ENCODE data around the gene HSP90B1.

The HSP90B1 gene

DNA sequence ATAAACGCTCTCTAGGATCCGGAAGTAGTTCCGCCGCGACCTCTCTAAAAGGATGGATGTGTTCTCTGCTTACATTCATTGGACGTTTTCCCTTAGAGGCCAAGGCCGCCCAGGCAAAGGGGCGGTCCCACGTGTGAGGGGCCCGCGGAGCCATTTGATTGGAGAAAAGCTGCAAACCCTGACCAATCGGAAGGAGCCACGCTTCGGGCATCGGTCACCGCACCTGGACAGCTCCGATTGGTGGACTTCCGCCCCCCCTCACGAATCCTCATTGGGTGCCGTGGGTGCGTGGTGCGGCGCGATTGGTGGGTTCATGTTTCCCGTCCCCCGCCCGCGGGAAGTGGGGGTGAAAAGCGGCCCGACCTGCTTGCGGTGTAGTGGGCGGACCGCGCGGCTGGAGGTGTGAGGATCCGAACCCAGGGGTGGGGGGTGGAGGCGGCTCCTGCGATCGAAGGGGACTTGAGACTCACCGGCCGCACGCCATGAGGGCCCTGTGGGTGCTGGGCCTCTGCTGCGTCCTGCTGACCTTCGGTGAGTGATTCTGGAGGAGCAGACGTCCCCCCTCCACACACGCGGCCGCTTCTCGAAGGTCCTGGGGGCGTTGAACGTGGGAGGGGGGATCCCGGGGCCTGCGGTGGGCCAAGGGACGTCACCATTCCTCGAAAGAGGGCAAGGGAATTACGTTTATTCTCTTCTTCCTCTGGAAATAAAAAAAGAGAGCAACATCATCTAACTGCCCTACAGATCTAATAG lies at the start of gene HSP90B1:
HSP90B1 (plus strand) TSS at position 377 of the 753 bp plus-strand sequence; CDS start at position 483, 106 bp downstream.
- peak; percentile 100 for DNase-seq

DNA sequence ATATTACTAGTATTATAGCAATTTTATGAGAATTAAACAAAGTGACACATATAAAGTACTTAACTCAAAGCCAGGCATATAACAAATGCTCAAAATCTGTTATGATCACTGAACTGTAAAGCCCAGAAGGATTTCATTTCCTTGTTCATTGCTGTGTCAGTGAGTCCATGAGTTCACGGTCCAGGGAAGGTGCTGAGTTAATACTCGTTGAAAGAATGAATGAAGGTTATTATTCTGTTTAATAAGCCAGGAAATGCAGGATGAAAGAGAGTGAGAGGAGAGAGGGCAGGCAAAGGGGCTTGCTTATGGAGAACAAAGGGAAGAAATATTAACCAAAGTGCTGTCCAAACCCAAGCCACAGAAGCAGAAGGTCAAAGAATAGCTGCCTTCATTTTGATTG lies 48.9 kb upstream of the HSP90B1 start:
- no peak for DNase-seq

DNA sequence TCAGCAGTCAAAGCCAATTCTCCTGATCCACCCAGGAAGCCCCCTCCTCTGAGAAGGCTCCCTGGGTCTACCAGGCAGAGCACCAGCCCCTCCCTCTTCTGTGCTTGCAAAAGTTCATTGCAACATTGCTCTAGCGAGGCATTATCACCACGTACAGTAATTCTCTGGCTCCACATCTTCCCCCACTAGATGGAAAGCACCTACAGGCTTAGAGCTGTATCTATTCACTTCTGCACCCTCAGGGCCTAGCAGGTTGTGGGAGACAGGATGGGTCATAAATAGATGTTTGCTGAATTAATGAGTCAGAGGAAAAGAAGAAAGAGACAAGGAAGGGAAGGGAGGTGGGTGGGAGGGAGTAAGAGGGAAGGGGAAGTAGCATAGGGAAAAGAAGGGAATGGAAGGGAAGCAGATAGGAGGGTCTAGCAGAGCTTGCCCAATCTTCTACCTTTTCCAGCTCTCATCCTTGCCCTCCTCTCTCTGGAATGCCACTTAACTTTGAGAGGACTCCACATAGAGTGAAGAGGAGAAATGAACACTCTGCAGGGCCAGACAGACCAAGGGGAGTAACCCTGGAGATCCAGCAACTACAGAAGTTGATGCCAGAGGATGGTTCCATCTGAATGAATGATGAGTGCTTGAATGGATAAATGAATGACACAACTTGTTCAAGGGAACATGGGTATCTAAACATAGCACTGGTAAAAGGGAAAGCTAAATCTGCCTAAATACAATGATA lies 47.2 kb upstream of the HSP90B1 start:
- no peak for DNase-seq

DNA sequence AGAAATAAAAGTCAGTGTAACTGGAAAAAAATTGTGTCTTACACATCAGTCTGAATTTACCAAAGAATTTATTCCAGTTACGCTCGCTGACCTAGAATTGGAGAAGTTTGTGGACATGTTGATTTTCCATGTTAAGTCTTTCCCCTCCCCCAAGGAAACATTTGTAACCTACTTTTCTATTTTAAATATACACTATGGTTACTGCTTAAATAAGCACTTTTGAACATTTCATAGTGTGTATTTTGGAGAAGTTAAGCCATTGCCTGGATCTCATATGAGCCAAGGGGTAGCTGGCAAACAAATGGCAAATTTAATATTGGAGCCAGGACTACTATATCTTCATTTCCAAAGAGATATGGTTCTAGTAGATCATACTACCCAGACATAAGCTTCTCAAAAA lies 46.3 kb upstream of the HSP90B1 start:
- DNase-seq, result no peak

DNA sequence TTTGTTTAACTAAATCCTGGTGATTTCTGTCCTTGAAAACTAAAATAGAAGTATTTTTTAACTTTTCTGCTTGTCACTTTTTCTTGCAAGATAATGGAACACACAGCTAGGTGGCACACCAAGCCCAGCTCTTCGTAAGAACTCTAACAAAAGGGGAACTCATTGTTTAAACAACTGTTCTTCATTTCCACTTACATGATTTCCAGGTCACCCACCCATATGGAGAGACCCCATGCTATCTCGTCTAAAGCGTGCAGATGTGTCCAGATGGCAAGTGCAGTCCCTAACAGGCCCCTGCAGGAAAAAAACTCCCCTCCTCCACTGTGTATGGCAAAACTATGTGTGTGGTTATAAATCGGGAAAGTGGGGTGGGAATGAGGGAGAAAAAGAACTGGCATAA lies 45.9 kb upstream of the HSP90B1 start:
- DNase-seq, result peak; percentile 21

DNA sequence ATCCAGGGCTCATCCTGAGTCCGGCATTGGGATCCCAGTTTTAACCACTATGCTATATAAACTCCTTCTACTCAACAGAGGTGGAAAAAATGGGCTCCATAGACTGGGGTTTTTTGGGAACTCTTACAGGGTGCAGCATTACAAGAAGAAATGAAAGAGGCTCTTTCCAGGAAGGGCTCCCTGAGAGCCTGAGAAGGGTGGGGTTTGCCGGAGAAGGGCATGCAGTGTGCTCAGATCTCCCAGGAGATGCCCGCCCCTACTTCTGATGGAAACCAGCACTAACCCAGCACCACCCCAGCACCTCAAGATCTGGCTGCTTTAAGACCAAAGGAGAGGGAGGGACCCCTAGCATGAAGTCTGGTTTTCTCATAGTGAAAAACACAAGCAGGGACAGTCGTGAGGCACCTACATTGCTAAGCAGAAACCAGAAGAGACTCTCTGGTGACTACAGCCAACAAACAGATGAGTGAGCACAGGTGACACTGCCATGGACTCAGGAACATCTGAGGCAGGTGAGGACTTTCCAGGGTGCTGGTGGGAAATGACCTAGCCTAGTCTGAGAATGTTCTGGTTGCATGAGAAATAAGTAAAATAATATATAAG lies 43.9 kb upstream of the HSP90B1 start:
- DNase-seq, result no peak

DNA sequence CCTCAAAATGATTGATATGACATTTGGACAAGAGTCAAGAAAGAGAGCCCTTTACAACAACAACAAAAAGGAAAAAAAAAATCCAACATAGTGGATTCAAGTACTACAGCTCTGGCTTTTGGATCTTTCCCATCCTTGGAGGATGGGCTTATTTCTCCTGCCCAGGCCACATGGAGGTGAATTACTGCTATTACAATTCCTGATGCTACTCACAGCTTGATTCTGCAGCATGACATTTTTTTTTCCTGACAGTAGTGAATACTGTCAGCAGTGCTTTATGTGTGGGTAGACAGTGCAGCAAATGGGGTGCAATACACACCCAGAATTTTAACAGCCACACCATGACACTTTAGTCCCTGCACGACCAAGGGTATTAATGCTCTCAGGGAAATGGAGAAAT lies 42.5 kb upstream of the HSP90B1 start:
- no peak for DNase-seq

DNA sequence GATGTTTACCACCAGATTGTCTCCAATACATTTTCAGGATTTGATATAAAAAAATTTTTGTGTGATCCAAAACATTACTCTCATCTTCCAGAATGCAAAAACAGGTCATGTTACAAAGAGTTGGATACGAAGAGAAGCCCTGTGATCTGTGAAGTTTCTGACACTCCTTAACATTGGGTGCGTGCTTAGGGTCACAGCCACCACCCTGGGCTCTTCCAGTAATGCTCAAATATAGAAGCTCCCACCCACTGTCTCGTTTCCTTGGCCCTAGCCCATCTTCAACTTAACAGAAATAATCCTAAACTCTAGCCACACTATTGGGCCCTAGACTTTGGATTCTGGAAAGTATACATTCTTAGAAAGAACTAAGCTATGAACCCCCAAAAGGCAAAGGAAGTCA lies 32.9 kb upstream of the HSP90B1 start:
- DNase-seq, result no peak

DNA sequence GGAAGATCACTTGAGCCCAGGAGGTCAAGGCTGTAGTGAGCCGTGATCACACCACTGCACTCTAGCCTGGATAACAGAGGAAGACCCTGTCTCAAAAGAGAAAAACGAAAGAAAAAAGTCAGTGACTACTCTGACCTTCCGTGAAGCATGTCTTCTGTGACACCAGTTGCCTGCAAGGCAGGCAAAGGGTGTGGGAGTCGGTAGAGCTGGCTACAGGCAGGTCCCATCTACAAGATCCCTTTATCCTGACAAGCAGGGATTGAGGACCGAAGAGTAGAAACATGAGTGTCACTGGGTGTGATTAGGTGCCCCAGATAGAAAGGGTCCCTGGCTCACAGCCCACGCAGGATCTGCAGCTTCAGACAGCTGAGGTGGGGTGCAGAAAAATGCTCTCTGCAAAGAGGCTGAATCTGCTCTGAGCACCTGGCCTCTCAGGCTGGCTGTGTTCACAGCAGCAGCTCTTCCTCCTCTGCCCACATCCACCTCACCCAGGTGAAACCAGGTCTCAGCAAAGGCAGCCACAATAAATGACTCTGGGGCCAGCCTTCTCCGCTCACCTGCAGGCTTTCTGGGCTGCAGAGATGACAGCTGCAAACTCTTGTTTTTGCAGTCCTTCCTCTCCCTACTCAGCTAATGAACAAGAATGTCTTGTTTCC lies 28.6 kb upstream of the HSP90B1 start:
- DNase-seq, result peak; percentile 60

DNA sequence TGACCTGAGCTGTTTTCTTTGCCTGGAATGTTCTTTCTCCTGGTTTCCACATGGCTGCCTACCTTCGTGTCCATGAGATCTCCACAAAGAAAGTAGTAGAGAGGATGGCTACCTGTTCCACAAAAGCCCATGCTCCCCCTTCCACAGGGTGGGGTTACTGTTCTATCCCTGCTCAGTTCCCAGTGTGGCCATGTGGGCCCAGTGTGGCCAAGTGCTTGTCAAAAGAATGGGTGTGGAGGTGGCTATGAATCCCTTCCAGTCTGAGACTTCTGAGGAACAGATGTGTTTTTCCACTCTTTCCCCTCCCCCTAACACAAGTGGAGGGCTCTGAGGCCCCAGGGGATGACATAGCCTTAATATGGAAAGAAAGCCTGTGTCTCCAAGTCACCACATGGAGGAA lies 26.2 kb upstream of the HSP90B1 start:
- DNase-seq, result no peak

DNA sequence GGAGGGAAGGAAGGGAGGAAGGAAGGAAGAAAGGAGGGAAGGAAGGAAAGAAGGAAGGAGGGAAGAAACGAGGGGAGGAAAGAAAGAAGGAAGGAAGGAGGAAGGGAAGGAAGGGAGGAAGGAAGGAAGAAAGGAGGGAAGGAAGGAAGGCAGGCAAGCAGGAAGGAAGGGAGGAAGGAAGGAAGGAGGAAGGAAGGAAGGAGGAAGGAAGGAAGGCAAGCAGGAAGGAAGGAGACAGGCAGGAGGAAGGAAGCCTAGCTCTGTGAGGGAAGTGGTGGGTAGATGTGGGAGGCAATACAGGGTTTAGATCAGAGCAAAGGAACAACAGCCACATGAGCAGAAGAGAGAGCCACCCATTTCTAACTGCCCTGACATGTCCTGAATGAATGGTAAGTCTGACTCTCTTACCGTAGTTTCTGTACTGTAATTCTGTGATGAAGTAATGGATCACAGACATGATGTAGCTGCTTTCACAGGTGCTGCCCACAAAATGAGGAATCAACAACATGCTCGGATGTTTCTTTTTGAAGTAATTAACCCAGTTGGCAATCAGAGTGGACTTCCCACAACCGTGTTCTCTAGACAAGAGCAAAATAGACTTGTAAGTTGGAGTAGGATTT lies 24.4 kb upstream of the HSP90B1 start:
- DNase-seq, result no peak

DNA sequence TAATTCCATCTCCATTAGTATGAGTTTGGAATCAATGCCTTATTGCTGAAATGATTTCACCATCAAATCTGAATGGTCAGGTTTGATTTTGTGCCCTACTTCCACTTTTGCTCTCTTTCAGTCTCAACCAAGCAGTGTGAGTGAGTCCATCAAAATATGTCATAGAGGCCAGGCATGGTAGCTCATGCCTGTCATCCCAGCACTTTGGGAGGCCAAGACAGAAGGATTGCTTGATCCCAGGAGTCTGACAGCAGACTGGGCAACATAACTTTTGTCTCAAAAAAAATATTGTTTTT lies 22.0 kb upstream of the HSP90B1 start:
- no peak for DNase-seq

DNA sequence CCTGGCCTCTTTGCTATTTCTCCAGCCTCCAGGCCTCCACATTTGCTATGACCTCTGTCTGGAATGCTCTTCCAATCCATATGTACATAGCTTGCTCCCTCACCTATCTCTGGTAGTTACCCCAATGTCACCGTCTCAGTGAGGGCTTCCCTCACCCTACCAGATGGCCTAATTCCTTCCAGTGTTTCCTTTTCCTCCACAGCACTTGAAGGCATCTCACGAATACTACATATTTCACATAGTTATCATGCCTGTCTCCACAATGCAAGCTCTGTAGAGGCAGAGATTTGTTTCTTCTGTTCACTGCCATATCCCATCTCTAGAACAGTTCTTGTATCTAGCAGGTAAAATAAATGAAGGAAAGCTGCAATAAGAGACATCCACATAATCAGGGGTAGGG lies 21.3 kb upstream of the HSP90B1 start:
- no peak for DNase-seq

DNA sequence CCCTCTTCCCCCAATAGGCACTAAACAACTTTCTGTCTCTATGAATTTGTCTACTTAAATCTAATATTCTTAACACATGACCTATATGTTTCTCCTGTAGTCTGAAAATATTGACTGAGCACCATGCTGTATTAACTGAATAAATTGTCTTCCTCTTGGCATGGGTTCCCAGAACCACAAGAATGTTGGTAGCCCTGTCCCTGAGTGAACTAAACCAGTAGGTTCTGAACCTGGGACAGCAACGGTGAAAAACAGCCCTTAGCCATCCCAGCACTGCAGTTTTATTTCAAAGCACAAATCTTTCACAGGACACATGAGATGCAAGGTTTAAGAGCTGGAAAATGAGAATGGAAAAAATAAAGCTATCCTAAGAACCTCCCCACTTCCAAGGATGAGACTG lies 20.4 kb upstream of the HSP90B1 start:
- DNase-seq, result no peak

DNA sequence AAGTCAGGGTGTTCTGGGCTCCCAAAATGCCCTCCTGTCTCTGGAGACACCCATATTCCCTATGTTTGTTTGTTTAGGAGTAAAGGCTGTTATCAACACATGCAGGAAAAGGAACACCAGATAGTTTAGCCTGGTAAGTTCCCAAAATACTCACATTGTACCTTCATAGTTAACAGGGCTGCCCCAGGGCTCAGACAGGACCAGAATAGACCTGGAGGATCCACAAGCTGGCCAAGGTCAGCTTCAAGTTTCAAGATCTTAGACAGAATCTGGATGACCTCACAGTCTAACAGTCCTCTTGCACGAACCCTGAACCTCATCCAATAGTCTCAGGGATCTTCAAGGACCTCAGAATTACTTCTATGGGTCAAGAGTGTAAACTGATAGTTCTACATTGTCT lies 18.1 kb upstream of the HSP90B1 start:
- no peak for DNase-seq

DNA sequence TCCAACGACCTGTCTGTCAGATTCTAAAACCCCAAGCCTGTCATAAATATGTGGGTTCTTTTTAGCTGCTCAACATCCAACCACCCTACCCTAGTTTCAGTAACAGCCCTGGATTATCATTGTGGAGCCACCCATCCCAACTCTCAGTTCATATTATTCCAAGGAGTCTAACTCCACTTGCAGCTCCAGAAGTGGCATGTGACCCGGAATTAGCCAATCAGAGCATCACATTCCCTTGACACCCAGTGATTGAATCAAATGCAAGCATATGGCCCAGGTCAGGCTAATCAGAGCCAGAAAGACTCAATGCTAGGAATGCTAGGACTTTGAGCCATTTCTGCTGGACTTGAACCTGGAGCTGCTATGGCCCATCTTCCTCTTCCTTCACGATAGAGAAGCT lies 17.1 kb upstream of the HSP90B1 start:
- no peak for DNase-seq

DNA sequence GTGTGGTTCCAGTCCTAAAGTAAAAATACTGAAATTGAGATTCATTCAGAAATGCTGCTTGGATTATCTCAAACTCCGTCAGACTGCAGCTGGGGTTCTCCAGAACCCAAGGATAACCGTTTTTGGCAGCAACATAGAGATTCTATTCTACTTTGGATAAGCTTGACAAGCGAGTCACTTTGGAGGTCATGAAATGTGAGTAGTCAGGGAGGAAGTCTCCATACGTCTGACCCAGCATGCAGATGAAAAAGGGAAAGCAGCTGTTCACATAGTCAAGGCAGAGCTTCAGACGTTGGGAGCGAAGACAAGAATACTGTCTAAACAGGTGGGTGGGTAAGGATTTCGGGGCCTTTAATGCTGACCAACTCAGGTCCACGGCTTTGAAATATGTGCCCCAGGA lies 14.9 kb upstream of the HSP90B1 start:
- no peak for DNase-seq

DNA sequence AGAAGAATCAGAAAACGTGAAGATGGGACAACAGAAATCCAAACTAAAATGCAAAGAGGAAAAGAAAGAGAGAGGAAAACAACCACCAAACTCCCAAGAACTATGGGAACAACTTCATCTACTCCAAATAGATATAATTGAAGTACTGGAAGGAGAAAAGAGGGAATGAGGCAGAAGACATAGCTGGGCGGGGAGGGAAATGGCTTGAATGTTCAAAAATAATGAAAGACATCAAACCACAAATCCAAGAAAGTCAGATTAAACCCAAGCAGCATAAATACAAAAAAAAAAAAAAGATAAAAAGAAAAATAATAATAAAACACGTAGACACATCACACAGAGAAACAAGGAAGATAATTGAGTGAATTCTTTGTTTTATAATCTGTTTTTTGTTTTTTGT lies 12.3 kb upstream of the HSP90B1 start:
- DNase-seq, result no peak

DNA sequence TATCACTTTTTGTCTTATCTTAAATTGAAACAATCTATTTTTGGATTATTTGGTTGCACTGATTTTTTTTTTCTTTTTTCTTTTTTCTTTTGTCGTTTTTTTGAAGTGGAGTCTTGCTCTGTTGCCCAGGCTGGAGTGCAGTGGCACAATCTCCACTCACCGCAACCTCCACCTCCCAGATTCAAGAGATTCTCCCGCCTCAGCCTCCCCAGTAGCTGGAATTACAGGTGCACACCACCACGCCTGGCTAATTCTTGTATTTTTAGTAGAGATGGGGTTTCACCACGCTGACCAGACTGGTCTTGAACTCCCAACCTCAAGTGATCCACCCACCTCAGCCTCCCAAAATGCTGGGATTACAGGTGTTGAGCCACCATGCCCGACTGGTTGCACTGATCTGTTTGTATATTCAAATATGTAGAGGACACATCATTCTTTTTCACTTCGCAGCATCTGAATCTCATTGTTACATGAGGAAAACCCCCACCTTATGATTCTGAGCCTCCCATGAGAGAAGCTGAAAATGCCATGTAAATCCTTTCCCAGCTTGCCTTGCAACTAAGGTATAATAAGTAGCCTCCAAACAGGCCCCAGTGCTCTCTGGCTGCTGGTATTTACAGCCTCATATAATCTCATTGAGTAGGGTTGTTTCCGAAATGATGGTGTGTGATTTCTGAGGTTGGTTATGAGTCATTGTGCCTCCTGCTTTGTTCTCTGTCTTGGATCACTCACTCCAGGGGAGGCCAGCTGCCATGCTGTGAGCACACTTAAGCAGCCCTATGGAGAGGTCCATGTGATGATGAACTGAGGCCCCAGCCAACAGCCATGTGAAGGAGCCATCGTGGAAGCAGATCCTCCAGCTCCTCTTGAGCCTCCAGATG lies 5.2 kb upstream of the HSP90B1 start:
- DNase-seq, result no peak

DNA sequence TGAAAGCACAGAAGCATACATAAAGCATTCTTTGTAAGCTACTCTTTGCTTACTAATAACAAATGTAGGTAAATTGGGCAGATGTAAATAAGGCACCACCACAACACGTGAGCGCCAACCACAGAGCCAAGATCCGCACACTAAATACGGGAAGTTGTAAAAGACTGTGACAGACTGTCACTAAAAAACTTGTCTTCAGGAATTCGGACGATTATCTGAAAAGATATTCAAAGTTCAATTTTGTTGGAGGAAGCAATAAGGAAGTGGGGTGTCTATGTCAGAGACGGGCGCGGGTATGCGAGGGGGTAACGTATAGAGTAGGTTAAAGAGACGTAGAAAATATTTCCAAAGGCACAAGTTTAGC lies 1.5 kb upstream of the HSP90B1 start:
- no peak for DNase-seq

DNA sequence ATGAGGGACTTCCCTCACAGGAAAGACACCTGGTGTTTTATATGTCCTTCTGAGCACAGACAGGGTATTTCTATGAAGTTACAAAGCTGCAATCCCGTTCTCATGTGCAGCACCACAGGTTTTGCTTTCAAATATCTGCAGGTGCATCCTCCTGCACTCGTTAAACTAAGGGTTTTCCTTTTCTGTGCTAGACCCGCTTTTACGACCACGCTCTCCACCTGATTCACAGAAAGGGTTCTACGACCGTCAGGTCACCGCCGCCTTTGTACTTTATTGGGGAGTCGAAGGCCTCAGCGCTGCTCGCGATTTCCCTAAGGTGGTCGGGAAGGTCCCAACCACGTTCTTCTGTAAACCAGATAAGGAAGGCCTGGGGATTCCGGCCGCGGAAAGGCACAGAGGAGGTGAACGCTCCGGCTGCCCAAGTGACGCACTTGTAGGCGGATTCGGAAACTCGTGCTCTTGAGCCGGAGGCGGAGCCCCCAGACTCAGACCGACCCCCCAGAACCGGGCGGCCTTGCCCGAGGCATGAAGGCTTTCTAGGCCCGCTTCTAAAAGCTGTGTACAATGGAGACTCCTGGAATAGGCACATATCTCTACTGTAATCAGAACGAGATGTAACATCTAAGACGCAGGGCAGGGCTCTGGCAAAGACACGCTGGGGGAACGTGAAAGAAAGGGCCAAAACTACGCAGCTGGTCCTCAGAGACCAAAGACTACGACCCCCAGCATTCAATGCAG lies 995 bp upstream of the HSP90B1 start:
- peak; percentile 97 for DNase-seq

DNA sequence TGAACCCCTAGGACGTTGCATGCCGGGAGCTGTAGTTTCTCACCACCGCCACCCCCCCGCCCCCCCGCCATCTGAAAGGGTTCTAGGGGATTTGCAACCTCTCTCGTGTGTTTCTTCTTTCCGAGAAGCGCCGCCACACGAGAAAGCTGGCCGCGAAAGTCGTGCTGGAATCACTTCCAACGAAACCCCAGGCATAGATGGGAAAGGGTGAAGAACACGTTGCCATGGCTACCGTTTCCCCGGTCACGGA lies 501 bp upstream of the HSP90B1 start:
- DNase-seq, result no peak

All from NCI-H1105 treated with DMSO at 0.1 percent for 48 hours (cell line).